ENCODE measurements around the gene CIP2A.

DNA sequence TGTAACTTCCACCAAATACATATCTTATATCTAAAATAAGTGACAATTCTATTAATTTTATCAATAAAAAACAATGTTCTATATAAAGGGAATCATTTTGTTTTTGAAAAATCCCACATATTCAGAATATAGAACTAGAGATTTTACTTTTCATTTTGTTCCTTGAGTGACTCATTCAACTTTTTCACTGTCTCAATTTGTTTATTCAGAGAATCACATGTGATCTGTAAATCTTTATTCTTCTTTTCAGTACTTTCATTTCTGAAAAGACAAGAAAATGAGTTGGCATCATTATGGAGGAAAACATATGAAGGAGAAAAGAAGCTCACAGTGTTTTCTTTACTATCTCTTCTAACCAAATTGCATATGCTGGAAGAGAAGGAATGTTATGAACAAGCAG, 35.0 kb downstream of the CIP2A start:
- TF ChIP-seq, protein P1, sequence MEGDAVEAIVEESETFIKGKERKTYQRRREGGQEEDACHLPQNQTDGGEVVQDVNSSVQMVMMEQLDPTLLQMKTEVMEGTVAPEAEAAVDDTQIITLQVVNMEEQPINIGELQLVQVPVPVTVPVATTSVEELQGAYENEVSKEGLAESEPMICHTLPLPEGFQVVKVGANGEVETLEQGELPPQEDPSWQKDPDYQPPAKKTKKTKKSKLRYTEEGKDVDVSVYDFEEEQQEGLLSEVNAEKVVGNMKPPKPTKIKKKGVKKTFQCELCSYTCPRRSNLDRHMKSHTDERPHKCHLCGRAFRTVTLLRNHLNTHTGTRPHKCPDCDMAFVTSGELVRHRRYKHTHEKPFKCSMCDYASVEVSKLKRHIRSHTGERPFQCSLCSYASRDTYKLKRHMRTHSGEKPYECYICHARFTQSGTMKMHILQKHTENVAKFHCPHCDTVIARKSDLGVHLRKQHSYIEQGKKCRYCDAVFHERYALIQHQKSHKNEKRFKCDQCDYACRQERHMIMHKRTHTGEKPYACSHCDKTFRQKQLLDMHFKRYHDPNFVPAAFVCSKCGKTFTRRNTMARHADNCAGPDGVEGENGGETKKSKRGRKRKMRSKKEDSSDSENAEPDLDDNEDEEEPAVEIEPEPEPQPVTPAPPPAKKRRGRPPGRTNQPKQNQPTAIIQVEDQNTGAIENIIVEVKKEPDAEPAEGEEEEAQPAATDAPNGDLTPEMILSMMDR (IDR thresholded peaks at IDR 0.05) = no peak
- TF ChIP-seq POLR2A (IDR thresholded peaks at IDR 0.05) = no peak

Measured in esophagus squamous epithelium (tissue), 4 donors.